IPS-15b (cell line): ENCODE data around the gene B2M.

Experiments
- H3K27me3 ChIP-seq: one replicate; pipeline ENCODE4 v1.6.1; 2013; ENCODE audit warnings: low read length; ENCODE audit not compliant: control insufficient read depth, insufficient read depth
- H3K36me3 ChIP-seq: one replicate; pipeline ENCODE4 v1.6.1; 2013; ENCODE audit warnings: low read length; ENCODE audit not compliant: control insufficient read depth, insufficient read depth
- H3K4me1 ChIP-seq: one replicate; pipeline ENCODE4 v1.6.1; 2013; ENCODE audit warnings: mild to moderate bottlenecking, low read length; ENCODE audit not compliant: control insufficient read depth, insufficient read depth
- H3K4me3 ChIP-seq: one replicate; pipeline ENCODE4 v1.5.1; 2013; ENCODE audit warnings: low read depth, low read length
- H3K9ac ChIP-seq: one replicate; pipeline ENCODE4 v1.6.1; 2013; ENCODE audit warnings: low read depth, mild to moderate bottlenecking, low read length
- H3K9me3 ChIP-seq: one replicate; pipeline ENCODE4 v1.6.1; 2013; ENCODE audit warnings: mild to moderate bottlenecking, low read length; ENCODE audit not compliant: control insufficient read depth, insufficient read depth

B2M gene

DNA sequence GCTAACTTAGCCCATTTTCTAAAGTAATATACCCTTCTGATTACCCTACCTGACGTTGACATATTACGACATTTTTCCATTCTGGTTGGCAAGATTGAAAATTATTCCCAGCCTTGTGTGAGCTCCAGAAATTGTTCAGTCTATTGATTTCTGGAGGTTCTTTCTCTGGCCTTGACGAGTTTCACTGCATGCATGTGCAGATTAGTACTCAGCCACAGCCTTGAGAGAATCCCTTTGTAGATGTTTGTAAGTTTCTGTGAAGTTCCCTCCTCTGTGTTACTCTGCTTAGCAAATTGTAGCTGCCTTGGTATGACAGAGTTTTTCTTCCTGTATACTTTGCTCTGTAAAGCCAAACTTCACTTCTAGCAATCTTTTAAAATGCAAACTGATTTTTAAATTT, 52.5 kb downstream of the B2M start:
- H3K36me3 ChIP-seq, result no peaks in the 10 kb centered on the region
- no peak overlapping the region for H3K4me3 ChIP-seq
- no peaks in the 10 kb centered on the region for H3K4me1 ChIP-seq
- H3K9me3 ChIP-seq, result no peaks in the 10 kb centered on the region
- H3K9ac ChIP-seq, result no peak overlapping the region
- no peaks in the 10 kb centered on the region for H3K27me3 ChIP-seq

DNA sequence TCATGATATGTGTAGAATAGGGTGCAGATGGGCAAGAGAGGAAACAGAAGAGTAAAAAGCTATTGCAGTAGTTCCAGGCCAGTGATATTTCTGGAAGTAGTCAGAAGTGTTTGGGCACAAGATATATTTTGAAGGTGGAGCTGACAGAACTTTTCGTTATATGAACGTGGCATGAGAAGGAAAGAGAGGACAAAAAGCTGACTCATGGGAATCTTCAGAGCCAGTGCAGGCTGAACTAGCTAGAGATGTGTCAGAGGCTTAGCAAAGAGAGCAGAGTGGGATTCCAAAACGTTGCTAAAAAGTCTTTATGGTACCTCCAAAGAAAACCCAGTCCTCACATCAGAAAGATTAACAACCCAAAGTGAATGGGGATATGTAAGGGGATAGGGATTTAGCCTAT, 53.7 kb downstream of the B2M start:
- no peaks in the 10 kb centered on the region for H3K4me1 ChIP-seq
- H3K9ac ChIP-seq, result no peak overlapping the region
- H3K9me3 ChIP-seq, result peaks cover 2% of the 10 kb centered on the region
- H3K36me3 ChIP-seq, result no peaks in the 10 kb centered on the region
- no peaks in the 10 kb centered on the region for H3K27me3 ChIP-seq
- no peak overlapping the region for H3K4me3 ChIP-seq
